HG03457 (cell line): ENCODE measurements around the gene PLGRKT.
"Not testable (repeated sequence)": the region's sequence is repeated elsewhere in the genome, so short reads cannot be mapped to it uniquely, and the experiment has no call there.

Source experiments
- ATAC-seq: cut with Tn5 transposase; IDR thresholded peaks from one replicate; pipeline ENCODE4 v1.9.1; 2021; ENCODE audit warnings: moderate number of reproducible peaks; ENCODE audit not compliant: unreplicated experiment

Gene PLGRKT

GRCh38 chr9:5321601-5322000, 116.1 kb downstream of the PLGRKT start:
- not testable (repeated sequence) for ATAC-seq

GRCh38 chr9:5321058-5321457, 116.7 kb downstream of the PLGRKT start:
- ATAC-seq, result no peak

- ATAC-seq, result not testable (repeated sequence)
Observed at GRCh38 chr9:5316406-5316805, 121.3 kb downstream of the PLGRKT start.

GRCh38 chr9:5315187-5315923, 122.4 kb downstream of the PLGRKT start:
- ATAC-seq, result no peak

GRCh38 chr9:5310851-5311250, 126.9 kb downstream of the PLGRKT start:
- no peak for ATAC-seq
